Measurements from ENCODE around the gene FBXO34.
A peak's percentile ranks its signal among the peaks of the same experiment; 100 is the strongest.
"Not testable (repeated sequence)": the region's sequence is repeated elsewhere in the genome, so short reads cannot be mapped to it uniquely, and the experiment has no call there.

FBXO34 gene

GRCh38 chr14:55348766-55349453 is 77.7 kb downstream of the FBXO34 start:
- DNase-seq (ENCODE audit: low read depth) = no peak

GRCh38 chr14:55349565-55349964 is 78.3 kb downstream of the FBXO34 start:
- DNase-seq (ENCODE audit: low read depth) = no peak

GRCh38 chr14:55350461-55350860 is 79.2 kb downstream of the FBXO34 start:
- DNase-seq (ENCODE audit: low read depth) = no peak

- DNase-seq (ENCODE audit: low read depth) = no peak
Observed at GRCh38 chr14:55351111-55351510, 79.9 kb downstream of the FBXO34 start.

GRCh38 chr14:55352201-55352600 is 81.0 kb downstream of the FBXO34 start:
- DNase-seq (ENCODE audit: low read depth) = no peak

- DNase-seq (ENCODE audit: low read depth) = no peak
Observed at GRCh38 chr14:55353686-55354467, 82.7 kb downstream of the FBXO34 start.

- DNase-seq (ENCODE audit: low read depth) = peak; percentile 67
Observed at GRCh38 chr14:55354500-55354899, 83.3 kb downstream of the FBXO34 start.

GRCh38 chr14:55355922-55356321 is 84.7 kb downstream of the FBXO34 start:
- no peak for DNase-seq (ENCODE audit: low read depth)

- no peak for DNase-seq (ENCODE audit: low read depth)
Observed at GRCh38 chr14:55356913-55357312, 85.7 kb downstream of the FBXO34 start.

- no peak for DNase-seq (ENCODE audit: low read depth)
Observed at GRCh38 chr14:55359307-55359706, 88.1 kb downstream of the FBXO34 start.

GRCh38 chr14:55361190-55361589 is 90.0 kb downstream of the FBXO34 start:
- DNase-seq (ENCODE audit: low read depth) = no peak

- DNase-seq (ENCODE audit: low read depth) = no peak
Observed at GRCh38 chr14:55366271-55366670, 95.0 kb downstream of the FBXO34 start.

- no peak for DNase-seq (ENCODE audit: low read depth)
Observed at GRCh38 chr14:55370883-55371455, 99.7 kb downstream of the FBXO34 start.

- no peak for DNase-seq (ENCODE audit: low read depth)
Observed at GRCh38 chr14:55372423-55372822, 101.2 kb downstream of the FBXO34 start.

GRCh38 chr14:55372825-55373224 is 101.6 kb downstream of the FBXO34 start:
- no peak for DNase-seq (ENCODE audit: low read depth)

- DNase-seq (ENCODE audit: low read depth) = no peak
Observed at GRCh38 chr14:55373784-55374705, 102.8 kb downstream of the FBXO34 start.

GRCh38 chr14:55374771-55375170 is 103.5 kb downstream of the FBXO34 start:
- no peak for DNase-seq (ENCODE audit: low read depth)

- no peak for DNase-seq (ENCODE audit: low read depth)
Observed at GRCh38 chr14:55377236-55377635, 106.0 kb downstream of the FBXO34 start.

- DNase-seq (ENCODE audit: low read depth) = no peak
Observed at GRCh38 chr14:55381040-55381439, 109.8 kb downstream of the FBXO34 start.

- DNase-seq (ENCODE audit: low read depth) = no peak
Observed at GRCh38 chr14:55381561-55381960, 110.3 kb downstream of the FBXO34 start.

- DNase-seq (ENCODE audit: low read depth) = no peak
Observed at GRCh38 chr14:55382483-55382882, 111.3 kb downstream of the FBXO34 start.

GRCh38 chr14:55383056-55383466 is 111.8 kb downstream of the FBXO34 start:
- DNase-seq (ENCODE audit: low read depth) = not testable (repeated sequence)
